HG03039 (cell line): ENCODE data around the gene RASSF7.

Experiments used
- ATAC-seq: cut with Tn5 transposase; IDR thresholded peaks from one replicate; pipeline ENCODE4 v1.9.1; 2021; ENCODE audit warnings: mild to moderate bottlenecking, moderate library complexity; ENCODE audit not compliant: unreplicated experiment

Gene RASSF7

GRCh38 chr11:551131-551530, 9.6 kb upstream of the RASSF7 start:
- no peak for ATAC-seq

- no peak for ATAC-seq
These were observed 9.2 kb upstream of the RASSF7 start for GRCh38 chr11:551596-551995.

GRCh38 chr11:553083-553987, 7.4 kb upstream of the RASSF7 start:
- ATAC-seq = no peak

GRCh38 chr11:553988-554340, 6.8 kb upstream of the RASSF7 start:
- ATAC-seq = no peak

GRCh38 chr11:554428-555226, 6.1 kb upstream of the RASSF7 start:
- no peak for ATAC-seq

GRCh38 chr11:555227-555779, 5.5 kb upstream of the RASSF7 start:
- no peak for ATAC-seq

- no peak for ATAC-seq
These were observed 4.7 kb upstream of the RASSF7 start for GRCh38 chr11:555780-556661.

- ATAC-seq = no peak
These were observed 4.0 kb upstream of the RASSF7 start for GRCh38 chr11:556662-557256.

- no peak for ATAC-seq
These were observed 3.2 kb upstream of the RASSF7 start for GRCh38 chr11:557328-558132.

- ATAC-seq = no peak
These were observed 2.3 kb upstream of the RASSF7 start for GRCh38 chr11:558503-558902.

- ATAC-seq = no peak
These were observed 1.6 kb upstream of the RASSF7 start for GRCh38 chr11:559020-559620.

- no peak for ATAC-seq
These were observed 962 bp upstream of the RASSF7 start for GRCh38 chr11:559712-560304.

- peak; percentile 12 for ATAC-seq
These were observed 606 bp downstream of the RASSF7 start for GRCh38 chr11:561148-562003.

- ATAC-seq = no peak
These were observed 1.4 kb downstream of the RASSF7 start for GRCh38 chr11:562046-562645.

- ATAC-seq = no peak
These were observed 2.5 kb downstream of the RASSF7 start for GRCh38 chr11:563066-563811.

GRCh38 chr11:563812-564578, 3.2 kb downstream of the RASSF7 start:
- ATAC-seq = no peak
